Stimulated activated CD8-positive, alpha-beta memory T cell treated with anti-CD3 and anti-CD28 coated beads, Interleukin-12 subunit alpha, Interleukin-12 subunit beta, amount 100 ng/mL, for 4 hours (primary cell): ENCODE results near the gene NECAB2.

Experiments used
- DNase-seq: peaks from one replicate; pipeline ENCODE4 v3.0.0-alpha.2; 2020; ENCODE audit warnings: low read depth

NECAB2 gene

DNA sequence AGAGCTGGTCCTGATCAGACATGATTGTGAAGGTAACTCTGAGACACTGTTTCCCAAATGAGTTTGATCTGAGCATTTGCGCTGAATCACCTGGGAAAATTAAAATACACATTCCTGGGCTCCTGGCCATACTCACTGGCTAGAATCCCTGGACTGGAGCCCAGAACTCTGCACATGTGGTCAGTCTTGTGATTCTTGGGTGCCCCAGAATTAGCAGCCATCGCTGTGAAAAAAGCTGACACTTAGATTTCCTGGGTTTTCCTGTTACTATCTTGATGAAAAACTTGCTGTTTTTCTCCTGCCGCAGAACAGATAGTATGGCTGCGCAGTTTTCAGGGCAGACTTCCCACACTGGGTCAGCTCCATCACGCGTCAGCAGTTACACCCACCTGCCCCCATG lies 24.6 kb downstream of the NECAB2 start:
- no peak for DNase-seq

DNA sequence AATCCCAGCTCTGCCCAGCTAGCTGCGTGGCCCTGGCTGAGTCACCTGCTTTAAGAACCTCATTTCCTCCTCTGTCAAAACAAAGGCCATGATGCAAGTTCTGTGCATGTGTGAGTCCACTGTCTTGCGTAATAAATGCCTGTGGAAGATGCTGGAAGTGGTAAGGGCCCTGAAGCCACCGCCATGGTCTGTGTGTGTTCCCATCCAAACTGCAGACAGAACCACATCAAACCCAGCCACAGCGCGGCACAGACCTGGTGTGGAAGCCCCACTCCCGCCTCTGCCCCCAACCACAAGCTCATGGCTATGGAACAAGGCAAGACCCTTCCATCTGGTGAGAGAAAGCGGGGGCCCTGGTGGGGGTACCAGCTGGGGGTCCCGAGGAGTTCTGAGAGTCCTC lies 26.0 kb downstream of the NECAB2 start:
- DNase-seq, result no peak

DNA sequence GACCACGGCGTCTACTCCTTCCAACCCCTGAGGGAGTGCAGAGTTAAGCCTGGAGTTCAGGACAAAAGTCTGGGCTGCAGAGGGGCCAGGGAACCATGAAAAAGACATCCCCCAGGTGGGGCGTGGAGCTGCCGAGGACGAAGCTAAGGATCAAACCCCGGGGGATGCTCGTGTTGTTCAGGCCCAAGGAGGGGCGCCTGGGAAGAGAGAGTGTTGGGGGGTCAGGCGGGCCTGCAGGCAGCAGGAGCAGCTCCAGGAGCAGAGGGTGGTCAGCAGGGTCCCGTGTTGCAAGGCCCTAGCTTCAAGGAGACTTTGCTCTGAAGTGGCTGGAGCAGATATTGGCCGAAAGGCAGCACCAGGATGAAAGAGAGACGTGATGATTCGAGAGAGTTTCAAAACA lies 26.7 kb downstream of the NECAB2 start:
- no peak for DNase-seq

DNA sequence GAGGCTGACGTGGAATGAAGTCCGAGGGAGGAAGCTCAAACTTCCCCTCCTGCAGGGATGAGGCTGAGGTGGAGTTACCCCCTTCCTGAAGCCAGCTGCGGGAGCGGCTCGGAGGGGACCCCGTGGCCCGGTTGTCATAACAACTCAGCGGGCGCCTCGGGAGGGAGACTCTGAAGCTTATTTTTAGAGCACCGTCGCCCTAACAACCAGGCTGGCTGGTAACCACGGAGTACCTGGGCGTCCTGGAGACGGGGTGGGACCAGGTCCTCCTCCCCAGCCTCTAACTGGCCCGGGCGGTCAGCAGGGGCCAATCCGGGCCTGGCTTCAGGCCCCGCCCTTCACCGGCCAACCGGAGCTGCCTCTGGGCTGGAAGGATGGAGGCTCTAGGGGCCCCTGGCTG lies 27.7 kb downstream of the NECAB2 start:
- no peak for DNase-seq

DNA sequence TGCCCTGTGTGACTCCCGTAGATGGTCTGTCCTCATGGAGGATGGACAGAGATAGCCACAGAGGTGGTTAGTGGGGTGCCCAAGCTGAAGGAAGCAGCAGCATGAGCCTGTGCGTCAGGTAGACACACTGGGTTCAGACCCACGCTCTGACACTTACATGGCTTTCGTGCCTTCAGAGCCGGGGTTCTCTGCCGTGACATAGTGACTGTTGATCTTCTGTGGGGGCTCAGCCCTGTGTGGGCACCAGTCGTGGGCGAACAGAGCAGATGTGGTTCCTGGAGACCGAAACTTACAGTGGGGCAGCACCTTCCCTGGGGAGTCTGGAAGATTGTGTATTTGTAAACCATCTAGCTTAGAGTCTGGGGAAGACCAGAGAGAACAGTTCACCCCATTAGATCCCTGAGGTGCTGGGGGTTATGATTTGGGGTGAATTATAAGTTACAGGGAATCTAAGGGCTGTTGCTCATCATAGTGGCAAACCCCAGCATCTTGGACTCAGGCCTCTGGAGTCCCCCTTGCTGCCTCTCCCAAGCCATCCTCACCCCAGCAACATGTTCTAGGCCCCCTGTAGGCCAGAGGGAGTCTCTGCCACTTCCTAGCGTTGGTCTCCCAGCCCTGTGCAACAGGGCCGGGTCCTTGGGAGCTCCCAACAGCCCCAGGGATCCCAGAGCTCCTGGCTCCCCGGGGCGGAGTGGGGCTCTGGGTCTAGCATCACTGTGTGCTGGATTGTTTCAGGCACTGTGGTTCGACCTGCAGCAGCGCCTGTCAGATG lies 28.6 kb downstream of the NECAB2 start:
- no peak for DNase-seq

DNA sequence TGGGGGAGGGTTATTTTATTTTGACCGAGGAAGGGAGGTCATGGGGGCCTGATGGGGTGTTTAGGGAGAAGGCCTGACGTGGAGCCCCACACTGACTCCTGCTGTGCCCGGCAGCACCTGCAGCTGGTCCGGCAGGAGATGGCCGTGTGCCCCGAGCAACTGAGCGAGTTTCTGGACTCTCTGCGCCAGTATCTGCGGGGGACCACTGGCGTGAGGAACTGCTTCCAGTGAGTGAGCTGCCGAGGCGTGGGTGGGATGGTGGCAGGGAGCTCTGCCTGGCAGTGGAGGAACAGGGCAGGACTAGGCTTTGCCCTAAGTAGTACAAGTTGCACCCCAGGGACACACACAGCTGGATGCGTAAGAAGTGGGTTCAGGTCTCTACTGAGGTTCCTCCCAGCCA lies 30.0 kb downstream of the NECAB2 start:
- no peak for DNase-seq

DNA sequence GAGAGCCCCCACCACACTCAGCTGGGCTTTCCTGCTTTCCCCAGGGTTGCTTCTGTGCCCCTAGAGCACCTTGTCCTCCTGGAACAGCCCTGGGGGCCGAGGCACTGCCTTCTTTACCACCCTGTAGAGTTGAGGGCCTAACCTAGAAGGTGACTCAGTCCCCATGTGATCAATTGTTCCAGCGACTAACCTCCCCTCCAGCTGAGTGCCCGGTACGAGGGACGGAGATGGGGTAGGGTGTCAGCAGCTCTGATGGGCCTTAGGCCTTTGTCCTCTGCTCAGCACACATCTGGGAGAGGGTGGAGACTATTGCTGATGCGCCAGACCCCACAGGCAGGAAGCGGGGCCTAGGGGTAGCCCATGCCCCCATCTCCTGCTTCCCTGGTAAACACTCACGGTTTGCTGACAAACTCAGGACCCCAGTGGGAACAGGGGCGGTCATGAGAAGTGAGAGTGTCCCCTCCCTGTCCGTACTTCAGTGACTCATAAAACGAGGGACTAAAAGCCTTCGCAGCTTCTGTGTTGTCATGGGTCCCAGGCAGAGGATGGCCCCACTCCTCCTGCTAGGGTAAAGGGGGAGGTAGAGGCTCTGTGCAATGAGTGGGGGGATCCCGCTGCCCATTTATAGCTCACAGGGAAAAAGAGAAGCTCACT lies 33.1 kb downstream of the NECAB2 start:
- DNase-seq, result no peak

DNA sequence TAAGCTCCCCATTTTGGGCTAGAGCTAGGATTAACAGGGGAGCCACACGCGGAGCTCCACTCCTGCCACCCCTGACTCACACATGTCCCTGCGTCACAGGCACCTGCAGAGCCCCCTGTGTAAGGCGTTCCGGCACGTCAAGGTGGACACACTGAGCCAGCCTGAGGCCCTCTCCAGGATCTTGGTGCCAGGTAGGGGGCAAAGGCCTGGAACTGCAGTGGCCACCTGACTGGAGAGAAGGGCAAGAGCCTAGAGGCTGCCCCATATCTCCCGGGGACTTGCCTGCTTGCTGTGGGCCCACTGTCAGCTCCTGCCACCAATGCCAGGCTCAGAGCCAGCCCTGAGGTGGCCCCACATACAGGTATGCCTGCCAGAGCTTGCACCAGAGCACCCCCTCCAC lies 33.7 kb downstream of the NECAB2 start:
- DNase-seq, result no peak

DNA sequence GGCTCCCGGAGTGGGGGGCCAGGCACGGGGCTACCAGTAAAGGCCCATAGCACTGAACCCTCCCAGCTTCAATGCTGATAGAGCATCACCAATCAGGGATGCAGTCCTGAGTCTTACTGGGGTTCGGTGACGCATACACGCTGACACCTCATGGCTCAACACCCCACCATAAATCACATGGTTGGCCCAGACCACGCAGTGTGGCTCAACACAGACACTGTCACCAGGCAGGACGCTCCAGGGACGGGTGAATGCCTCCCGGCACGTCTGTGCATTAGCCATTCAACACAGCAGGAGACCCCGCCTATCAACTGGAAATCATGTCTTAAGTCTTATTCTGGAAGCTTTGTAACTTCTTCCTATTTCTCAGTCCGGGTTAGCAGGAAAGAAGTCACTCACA lies 35.0 kb downstream of the NECAB2 start:
- DNase-seq, result no peak

DNA sequence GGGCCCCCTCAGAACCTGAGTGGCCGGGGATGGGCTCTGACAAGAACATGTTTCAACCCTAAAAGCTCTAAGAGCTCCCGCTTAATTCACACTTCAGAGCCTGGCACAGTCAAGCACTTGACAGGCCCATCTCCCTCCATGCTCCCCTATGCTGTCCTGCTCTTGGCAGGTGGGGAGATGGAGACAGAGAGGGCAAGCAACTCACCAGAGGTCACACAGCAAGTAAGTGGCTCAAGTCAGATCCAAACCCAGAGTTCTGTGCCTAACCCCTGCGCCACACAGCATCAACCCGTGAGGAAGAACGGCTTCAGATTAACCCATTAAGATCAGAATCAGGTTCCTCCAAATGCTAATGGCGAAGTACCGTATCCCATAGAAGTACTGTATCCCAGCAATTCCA lies 36.4 kb downstream of the NECAB2 start:
- DNase-seq, result no peak

DNA sequence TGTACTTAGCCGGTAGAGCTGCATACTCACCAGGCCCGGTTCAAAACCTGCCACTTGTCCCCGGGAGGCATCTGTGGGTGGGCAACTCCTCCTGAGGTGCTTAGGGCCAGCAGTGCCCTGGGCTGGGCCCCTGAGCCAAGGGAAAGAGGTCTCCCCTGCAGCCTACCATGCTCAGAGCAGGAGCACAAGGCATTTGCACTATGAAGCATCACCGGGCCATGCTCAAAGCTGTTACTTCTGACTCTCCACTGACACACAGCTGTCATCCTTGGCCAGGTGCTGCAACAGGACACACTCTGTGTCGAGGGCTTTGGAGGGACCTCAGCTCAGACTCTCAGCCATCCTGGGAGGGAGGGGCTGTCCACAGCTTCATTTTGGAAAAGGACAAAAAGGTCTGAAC lies 37.3 kb downstream of the NECAB2 start:
- no peak for DNase-seq

DNA sequence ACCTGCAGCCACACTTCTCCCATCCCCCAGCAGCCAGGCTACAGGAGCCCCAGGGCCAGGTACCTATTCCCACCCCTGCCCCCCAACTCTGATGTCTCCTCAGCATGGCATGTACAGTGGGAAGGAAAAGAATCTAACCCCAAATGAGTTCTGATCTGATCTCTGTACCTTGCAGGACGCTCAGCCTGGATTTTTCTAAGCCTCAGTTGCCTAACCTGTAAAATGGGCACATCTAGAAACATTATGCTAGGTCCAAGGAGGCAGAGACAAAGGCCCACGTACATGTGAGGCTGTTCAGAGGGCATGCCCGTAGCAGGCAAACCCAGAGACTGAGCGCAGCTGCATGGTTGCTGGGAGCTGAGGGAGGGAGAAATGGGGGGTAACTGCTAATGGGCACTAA lies 39.5 kb downstream of the NECAB2 start:
- no peak for DNase-seq

DNA sequence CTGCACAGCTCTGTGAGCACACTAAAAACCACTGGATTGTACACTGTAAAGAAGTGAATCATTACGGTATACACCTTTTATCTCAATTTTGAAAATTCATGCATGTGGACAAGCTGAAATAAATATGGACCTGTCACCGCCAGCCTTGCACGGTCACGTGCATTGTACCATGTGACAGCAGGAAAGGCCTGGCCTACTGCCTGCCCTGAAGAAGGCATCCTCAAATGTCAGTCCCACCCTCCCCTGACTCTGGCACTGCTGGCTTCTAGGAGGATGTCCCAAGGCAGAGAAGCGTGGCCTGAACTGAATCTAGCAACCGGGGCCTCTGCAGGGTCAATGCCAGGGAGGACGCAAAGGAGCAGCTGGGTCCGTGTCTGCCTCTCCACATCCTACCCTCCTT lies 39.9 kb downstream of the NECAB2 start:
- no peak for DNase-seq

DNA sequence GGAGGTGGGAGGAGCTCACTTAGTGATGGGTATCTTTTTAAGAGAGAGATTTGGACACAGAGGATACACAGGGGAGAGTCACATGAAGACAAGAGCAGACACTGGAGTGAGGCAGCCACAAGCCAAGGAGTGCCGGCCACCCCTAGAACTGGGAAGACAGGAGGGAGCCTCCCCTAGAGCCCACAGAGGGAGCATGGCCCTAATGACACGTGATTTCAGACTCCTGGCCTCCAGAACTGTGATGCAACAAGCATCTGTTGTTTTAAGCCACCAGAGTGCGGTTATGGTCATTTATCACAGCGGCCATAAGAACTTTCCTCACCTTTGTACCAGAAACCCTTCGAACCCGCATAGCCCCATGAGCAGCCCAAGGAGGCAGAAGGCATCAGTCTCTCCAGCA lies 41.2 kb downstream of the NECAB2 start:
- DNase-seq, result no peak

DNA sequence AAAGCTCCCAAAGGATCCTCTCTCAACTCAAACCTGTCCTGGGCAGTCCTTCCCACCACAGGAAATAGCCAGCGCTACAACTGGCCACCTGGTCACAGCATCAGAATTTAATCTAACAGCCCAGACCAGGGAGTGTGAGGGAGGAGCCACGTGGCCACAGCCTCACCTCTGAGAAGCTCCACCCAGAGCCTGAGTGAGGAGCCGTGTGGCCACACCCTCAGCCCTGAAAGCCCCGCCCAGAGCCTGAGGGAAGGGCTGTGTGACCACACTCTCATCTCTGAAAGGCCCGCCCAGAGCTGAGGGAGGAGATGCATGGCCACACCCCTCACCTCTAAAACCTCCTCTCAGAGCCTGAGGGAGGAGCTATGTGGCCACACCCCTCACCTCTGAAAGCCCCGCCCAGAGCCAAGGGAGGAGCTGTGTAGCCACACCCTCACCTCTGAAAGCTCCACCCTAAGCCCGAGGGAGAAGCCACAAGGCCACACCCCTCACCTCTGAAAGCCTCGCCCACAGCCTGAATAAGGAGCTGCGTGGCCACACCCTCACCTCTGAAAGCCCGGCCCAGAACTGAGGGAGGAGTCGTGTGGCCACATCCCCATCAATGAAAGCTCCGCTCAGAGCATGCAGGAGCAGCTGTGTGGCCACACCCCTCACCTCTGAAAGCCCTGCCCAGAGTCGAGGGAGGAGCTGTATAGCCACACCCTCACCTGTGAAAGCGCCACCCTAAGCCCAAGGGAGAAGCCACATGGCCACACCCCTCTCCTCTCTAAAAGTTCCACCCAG lies 45.9 kb downstream of the NECAB2 start:
- DNase-seq, result no peak

DNA sequence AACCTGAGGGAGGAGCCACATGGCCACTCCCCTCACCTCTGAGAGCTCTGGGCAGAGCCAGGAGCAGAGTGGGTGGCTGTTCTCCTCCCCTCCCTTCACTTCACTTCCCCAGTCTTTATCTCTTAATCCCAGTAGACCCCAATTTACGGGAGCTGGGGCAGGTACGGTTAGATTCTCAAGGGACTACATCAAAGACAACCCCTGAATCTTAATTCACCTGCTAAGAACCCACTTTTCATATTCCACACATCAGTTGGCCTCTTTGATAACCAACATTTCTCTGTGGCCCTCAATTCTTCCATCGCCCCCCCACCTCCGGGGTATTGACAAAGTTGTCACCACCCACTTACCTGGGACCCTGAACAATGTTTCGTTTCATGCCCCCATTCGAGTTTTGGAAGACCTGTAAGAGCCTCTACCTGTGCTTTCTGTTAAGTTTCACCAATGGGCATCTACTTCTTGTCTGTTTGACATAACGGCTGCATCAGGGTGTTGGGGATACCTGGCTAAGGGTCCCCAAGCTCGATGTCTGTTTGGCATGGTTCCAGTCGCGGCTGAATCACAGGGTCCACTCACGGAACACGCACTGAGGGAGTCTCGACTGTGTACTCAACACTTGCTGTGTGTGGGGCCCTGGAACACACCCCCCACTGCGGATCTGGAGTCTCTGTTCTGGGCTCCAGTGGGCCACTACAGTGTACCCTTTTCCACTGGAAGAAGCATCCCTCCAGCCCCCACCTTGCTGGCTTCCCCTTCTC lies 46.7 kb downstream of the NECAB2 start:
- DNase-seq, result no peak

DNA sequence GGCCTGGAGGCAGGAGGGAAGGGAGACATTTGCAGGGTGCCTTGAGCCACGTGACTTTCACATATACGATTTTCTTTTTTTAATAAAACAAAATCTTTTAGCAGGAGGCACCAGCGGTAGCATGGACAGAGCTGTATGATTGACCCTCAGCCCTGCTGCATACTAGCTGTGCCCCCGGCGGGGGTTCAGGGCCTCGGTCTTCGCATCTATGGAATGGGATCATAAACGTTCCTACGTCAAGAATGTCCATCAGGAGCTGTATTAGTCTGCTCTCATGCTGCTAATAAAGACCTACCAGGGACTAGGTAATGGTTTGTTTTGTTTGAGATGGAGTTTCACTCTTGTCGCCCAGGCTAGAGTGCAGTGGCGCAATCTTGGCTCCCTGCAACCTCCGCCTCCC lies 47.4 kb downstream of the NECAB2 start:
- no peak for DNase-seq

DNA sequence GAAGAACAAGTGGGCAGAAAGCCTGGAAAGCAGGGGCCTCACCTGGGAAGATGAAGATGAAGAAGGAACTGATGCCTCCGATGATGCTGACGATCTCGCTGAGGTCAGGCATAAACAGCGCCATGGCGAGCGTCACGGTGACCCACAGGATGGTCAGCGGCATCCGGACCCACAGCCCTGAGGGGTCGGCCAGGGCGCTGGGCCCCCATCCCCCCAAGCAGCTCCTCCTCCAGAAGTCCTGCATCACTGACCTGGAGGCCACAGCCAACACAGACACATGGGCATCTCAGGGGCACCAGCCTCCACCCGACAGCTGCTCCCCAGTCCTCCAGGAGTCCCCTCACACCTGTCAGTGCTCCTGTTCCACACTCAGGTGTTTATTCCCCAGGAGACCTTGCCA lies 48.4 kb downstream of the NECAB2 start:
- no peak for DNase-seq

DNA sequence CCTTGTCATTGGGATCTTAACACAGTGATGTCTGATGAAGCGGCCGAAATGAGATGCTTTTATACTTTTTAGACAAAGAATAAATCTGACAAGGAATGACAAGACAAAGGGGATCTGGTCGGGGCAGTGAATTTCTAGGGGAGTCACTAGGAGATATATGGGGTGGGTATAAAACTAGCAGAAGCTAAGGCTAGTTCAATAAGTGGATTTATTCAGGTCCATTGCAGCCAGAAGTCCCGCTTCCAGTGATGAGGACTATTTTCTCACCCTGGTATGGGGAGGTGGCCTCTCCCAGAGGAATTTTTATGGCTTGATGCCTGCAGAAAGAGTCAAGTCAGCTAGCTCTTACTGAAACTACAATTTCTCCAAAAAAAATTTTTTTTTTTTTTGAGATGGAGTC lies 50.7 kb downstream of the NECAB2 start:
- DNase-seq, result no peak

DNA sequence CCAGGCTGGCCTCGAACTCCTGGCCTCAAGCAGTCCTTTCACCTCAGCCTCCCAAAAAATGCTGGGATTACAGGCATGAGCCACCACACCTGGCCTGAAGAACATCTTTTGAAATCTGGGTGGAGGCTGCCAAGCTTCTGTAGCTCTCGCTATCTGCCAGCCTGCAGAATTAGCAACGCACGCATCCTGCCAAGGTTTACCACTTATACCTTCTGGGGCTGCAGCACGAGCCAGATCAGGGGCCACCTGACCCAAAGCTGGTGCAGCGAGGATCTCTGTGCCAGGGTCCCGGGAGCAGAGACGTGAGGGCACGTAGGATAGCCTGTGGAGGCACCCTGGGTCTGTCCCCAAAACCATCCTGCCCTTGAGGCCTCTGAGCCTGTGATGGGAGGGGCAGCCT lies 52.3 kb downstream of the NECAB2 start:
- no peak for DNase-seq

DNA sequence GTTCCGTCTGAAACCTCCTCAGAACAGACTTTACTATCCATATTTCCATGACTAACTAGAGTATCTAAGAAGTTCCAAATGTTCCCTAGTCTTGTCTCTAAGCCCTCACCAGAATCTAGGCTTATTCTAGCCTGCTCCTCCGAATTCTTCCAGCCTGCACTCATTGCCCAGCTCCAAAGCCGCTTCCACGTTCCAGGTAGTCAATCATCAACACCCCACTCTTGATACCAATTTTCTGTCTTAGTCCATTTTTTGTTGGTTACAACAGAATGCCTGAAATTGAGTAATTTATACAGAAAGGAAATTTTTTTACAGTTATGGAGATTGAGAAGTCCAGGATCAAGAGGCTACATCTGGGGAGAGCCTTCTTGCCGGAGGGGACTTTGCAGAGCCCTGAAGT lies 53.4 kb downstream of the NECAB2 start:
- DNase-seq, result no peak

DNA sequence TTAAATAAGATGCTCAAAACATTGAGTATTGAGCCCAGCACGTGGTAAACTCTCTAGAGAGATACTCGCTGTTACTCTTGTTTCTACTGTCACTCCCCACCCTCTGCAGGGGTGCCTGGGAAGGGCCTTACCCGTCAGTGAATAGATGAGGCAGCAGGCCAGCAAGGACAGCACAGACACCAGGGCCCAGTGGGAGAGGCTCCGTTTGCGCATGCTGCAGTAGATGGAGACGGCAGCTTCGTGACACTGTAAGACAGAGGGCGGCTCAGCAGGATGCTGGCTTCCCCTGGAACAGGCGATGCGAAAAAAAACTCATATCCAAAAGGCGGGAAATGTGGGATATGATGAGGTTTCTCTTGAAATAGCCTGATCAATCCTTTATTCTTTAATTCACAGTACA lies 54.6 kb downstream of the NECAB2 start:
- no peak for DNase-seq

DNA sequence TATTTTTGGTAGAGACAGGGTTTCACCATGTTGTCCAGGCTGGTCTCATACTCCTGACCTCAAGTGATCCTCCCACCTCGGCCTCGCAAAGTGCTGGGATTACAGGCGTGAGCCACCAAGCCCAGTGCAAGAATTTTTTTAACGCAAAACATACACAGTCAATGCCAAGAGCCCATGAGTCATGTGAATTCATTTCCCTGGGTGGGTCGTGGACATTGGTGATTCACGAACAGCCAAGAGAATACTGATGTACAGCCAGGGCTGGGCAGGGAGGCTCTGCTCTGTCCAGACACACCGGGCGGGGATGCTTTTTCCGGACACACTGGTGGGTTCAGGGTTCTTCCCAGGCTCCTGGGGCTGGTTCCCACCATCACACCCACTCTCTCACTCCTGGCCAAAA lies 56.8 kb downstream of the NECAB2 start:
- DNase-seq, result no peak
